ENCODE data around the gene MSH5.

GRCh38 chr6:31765910-31766794, 26.3 kb downstream of the MSH5 start:
- TF ChIP-seq CTCF (conservative IDR thresholded peaks at IDR 0.05; ENCODE audit: low read depth, low read length) (no peak), EZH2 (IDR thresholded peaks at IDR 0.05; ENCODE audit: low read length, unreplicated experiment) (no peak), EZH2phosphoT487 (IDR thresholded peaks at IDR 0.05; ENCODE audit: borderline replicate concordance, low read length) (no peak)
